CD4-positive, alpha-beta memory T cell (primary cell): ENCODE results near the gene POLL. TPM values are rescaled to one million over a fixed set of nuclear protein-coding genes. Genes with fewer than 3 reads are reported as not detected.
A peak's percentile ranks its signal among the peaks of the same experiment; 100 is the strongest.

Source experiments
- CTCF ChIA-PET: fragments of 350-600 bp; sonication (Branson Sonifier 250); formaldehyde crosslinking; loops from one replicate; lab custom pipeline; 2021; ENCODE audit warnings: inconsistent platforms; ENCODE audit not compliant: partially characterized antibody; lab: Charles Lee
- POLR2A ChIA-PET: fragments of 350-600 bp; sonication (Branson Sonifier 250); formaldehyde crosslinking; loops from one replicate; lab custom pipeline; 2021; ENCODE audit not compliant: partially characterized antibody; lab: Charles Lee
- DNase-seq, 5 donors: peaks; one replicate each; pipeline versions ENCODE4 v3.0.0 to v3.0.0-alpha.2; 2020 to 2022; ENCODE audit warnings: mixed read lengths in 1 of 5
- H3K27ac ChIP-seq: one replicate; pipeline ENCODE4 v1.7.0; 2013; ENCODE audit warnings: low read depth, low read length
- H3K27me3 ChIP-seq: 2 replicates; pipeline ENCODE4 v1.7.0; 2013; ENCODE audit warnings: mild to moderate bottlenecking, low read length, moderate library complexity; ENCODE audit not compliant: insufficient read depth
- H3K36me3 ChIP-seq: 2 replicates; pipeline ENCODE4 v1.7.0; 2013; ENCODE audit warnings: mild to moderate bottlenecking, low read length, moderate library complexity; ENCODE audit not compliant: insufficient read depth
- H3K4me1 ChIP-seq: 2 replicates; pipeline ENCODE4 v1.7.0; 2013; ENCODE audit warnings: mild to moderate bottlenecking, low read length, moderate library complexity; ENCODE audit not compliant: insufficient read depth
- H3K4me3 ChIP-seq, 2 donors: one replicate each; pipeline ENCODE4 v1.7.0; 2013; ENCODE audit warnings: low read length in 2 of 2, mild to moderate bottlenecking in 1 of 2
- H3K9me3 ChIP-seq, 2 donors: one replicate each; pipeline ENCODE4 v1.7.0; 2013; ENCODE audit warnings: low read length in 2 of 2, control low read depth in 1 of 2; ENCODE audit not compliant: control insufficient read depth in 1 of 2
- H3K27ac Mint-ChIP-seq, 7 donors: one replicate each; pipeline ENCODE4 v1.8.0; 2020 to 2021; ENCODE audit warnings: mixed read lengths in 7 of 7, mild to moderate bottlenecking in 6 of 7, inconsistent platforms in 3 of 7, moderate library complexity in 3 of 7
- H3K27me3 Mint-ChIP-seq, 2 donors: one replicate each; pipeline ENCODE4 v1.8.0; 2020 to 2021; ENCODE audit warnings: mixed read lengths in 2 of 2
- H3K36me3 Mint-ChIP-seq, 2 donors: one replicate each; pipeline ENCODE4 v1.8.0; 2020 to 2021; ENCODE audit warnings: mixed read lengths in 2 of 2, inconsistent platforms in 1 of 2, mild to moderate bottlenecking in 1 of 2
- H3K4me1 Mint-ChIP-seq, 4 donors: one replicate each; pipeline ENCODE4 v1.8.0; 2020 to 2021; ENCODE audit warnings: mixed read lengths in 4 of 4, mild to moderate bottlenecking in 1 of 4
- H3K4me3 Mint-ChIP-seq, 8 donors: one replicate each; pipeline ENCODE4 v1.8.0; 2020 to 2021; ENCODE audit warnings: mixed read lengths in 8 of 8, mild to moderate bottlenecking in 7 of 8, moderate library complexity in 6 of 8, inconsistent platforms in 3 of 8
- H3K9me3 Mint-ChIP-seq, 8 donors: one replicate each; pipeline ENCODE4 v1.8.0; 2020 to 2021; ENCODE audit warnings: mixed read lengths in 8 of 8, mild to moderate bottlenecking in 5 of 8, inconsistent platforms in 3 of 8, moderate library complexity in 1 of 8
- intact Hi-C: fragments of 100-400 bp; cut with micrococcal nuclease; formaldehyde crosslinking; loops from one replicate; pipeline ENCODE4 v1.15.1; 2023
- polyA plus RNA-seq, 2 donors: library from polyadenylated mRNA; unstranded; fragments of 300-500 nt; fragmentation: Illumina TruSeq; gene quantifications; one replicate each; pipeline ENCODE4 v1.2.3, GENCODE V29; 2021
- total RNA-seq, 2 experiments: library from RNA; stranded (reverse); gene quantifications; one replicate each; pipeline ENCODE4 v1.2.3, GENCODE V29; 2021

The POLL gene
- total and polyA plus RNA-seq, 4 experiments from 2014 or later = 9.2 to 59.3 (median 35.0) TPM

DNA sequence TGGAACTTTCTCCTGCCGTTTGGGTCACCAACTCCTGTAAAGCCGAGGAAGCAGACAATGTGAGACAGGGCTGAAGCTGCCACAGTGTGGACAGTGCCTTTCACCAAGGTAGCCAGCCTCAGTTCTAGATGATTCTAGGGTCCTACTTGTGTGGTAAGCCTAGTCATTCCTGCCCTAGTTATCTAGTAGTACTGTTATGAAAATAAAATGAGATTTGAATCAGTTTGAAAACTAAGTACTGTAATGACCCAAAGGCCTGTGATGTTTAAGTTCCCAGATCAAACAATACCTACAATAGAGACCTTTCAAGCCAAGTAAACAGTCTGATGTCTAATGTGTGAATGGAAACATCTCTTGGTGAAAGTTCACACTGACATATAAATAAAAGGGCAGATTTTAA, 37.1 kb downstream of the POLL start:
- intact Hi-C loops = no loop called here
- Mint-ChIP-seq H3K27me3 (no peaks in the 10 kb centered on the region), H3K4me3 (no peak overlapping the region), H3K4me1 (no peaks in the 10 kb centered on the region), H3K36me3 (peaks cover 44 to 46% of the 10 kb centered on the region in 2 donors), H3K9me3 (no peaks in the 10 kb centered on the region), H3K27ac (no peak overlapping the region)
- H3K9me3 ChIP-seq = no peaks in the 10 kb centered on the region
- H3K27ac ChIP-seq = no peak overlapping the region
- no peaks in the 10 kb centered on the region for H3K4me1 ChIP-seq
- POLR2A ChIA-PET = no interaction called here
- H3K27me3 ChIP-seq = no peaks in the 10 kb centered on the region
- H3K4me3 ChIP-seq = no peak overlapping the region
- no peak for DNase-seq
- CTCF ChIA-PET = interaction anchor here (1.4 kb wide), 1 partner anchor 13 kb away, joined by 3 read pairs; no protein-coding TSS in a partner anchor
- peaks cover 12% of the 10 kb centered on the region for H3K36me3 ChIP-seq

DNA sequence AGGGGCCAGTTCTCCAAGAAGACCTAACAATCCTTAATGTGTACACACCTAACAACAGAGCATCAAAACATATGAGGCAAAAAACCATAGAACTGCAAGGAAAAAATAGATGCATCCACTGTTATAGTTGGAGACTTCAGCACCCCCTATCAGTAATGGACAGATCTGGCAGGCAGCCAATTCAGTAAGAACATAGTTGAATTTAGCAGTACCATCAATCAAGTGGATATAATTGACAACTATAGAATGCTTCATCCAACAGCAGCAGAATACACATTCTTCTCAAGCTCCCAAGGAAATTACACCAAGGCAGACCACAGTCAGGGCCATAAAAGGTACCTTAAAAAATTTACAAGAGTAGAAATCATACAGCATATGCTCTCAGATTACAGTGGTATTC, 42.2 kb downstream of the POLL start:
- H3K9me3 Mint-ChIP-seq = no peaks in the 10 kb centered on the region
- H3K4me1 Mint-ChIP-seq = no peaks in the 10 kb centered on the region
- H3K27ac Mint-ChIP-seq = no peak overlapping the region
- DNase-seq = no peak
- POLR2A ChIA-PET = no interaction called here
- no peak overlapping the region for H3K4me3 Mint-ChIP-seq
- Histone ChIP-seq H3K4me3 (no peak overlapping the region), H3K27ac (no peak overlapping the region), H3K36me3 (peaks cover 5% of the 10 kb centered on the region), H3K9me3 (no peaks in the 10 kb centered on the region), H3K4me1 (no peaks in the 10 kb centered on the region), H3K27me3 (no peaks in the 10 kb centered on the region)
- H3K27me3 Mint-ChIP-seq = no peaks in the 10 kb centered on the region
- CTCF ChIA-PET = interaction anchor here (1.4 to 2.2 kb wide), 3 partner anchors 8 to 24 kb away, joined by 3 to 5 read pairs (median 5); no protein-coding TSS in a partner anchor
- H3K36me3 Mint-ChIP-seq = peaks cover 17 to 35% of the 10 kb centered on the region in 2 donors
- intact Hi-C loops = no loop called here

DNA sequence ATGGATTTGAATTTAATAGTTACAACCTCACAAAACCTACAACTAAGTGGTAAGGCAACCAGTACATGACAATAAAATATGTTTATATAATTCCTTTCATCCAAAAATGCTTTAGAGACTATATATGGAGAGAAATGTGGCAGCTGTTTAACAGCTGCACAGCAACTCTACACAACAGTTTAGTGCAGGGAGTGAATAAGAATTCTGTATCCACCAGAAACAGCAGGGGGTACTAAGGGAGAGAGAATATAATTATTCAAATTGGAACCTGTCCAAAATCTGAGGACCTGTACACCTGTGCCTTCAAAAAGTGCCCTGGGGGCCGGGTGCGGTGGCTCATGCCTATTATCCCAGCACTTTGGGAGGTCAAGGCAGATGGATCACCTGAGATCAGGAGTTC, 49.6 kb downstream of the POLL start:
- no peaks in the 10 kb centered on the region for H3K9me3 Mint-ChIP-seq
- ChIA-PET POLR2A (no interaction called here), CTCF (interaction anchor here (1.4 to 1.9 kb wide), 2 partner anchors 12 to 33 kb away, joined by 5 to 7 read pairs; no protein-coding TSS in a partner anchor)
- no peak overlapping the region for H3K4me3 Mint-ChIP-seq
- Histone ChIP-seq H3K4me3 (no peak overlapping the region), H3K9me3 (no peaks in the 10 kb centered on the region), H3K4me1 (no peaks in the 10 kb centered on the region), H3K36me3 (peaks cover 5% of the 10 kb centered on the region), H3K27ac (no peak overlapping the region), H3K27me3 (no peaks in the 10 kb centered on the region)
- DNase-seq = no peak
- H3K27ac Mint-ChIP-seq = no peak overlapping the region
- H3K27me3 Mint-ChIP-seq = no peaks in the 10 kb centered on the region
- intact Hi-C loops = no loop called here
- peaks cover 37 to 45% of the 10 kb centered on the region in 2 donors for H3K36me3 Mint-ChIP-seq
- H3K4me1 Mint-ChIP-seq = no peaks in the 10 kb centered on the region

DNA sequence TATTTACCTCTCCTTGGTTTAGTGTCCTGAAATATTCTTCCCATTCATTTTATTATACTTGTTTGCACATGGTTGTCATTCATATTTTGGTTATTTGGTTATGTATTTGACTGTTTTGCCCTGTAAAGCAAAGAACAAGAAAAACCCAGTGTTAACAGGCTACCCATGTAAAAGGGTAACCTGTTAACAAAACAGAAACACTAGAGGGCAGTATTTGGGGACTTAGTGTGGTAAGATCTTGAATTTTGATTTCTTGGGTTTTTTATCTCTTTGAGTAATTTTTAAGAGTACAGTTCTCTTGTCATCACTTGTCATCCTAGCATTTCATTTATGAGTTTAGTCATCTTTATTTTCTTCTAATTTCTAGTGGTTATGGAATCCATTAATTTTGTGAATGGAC, 51.3 kb downstream of the POLL start:
- CTCF ChIA-PET = interaction anchor here (0.9 to 2.6 kb wide), 5 partner anchors 9 to 70 kb away, joined by 3 to 13 read pairs (median 5); no protein-coding TSS in a partner anchor
- H3K27me3 ChIP-seq = no peaks in the 10 kb centered on the region
- H3K4me3 ChIP-seq = no peak overlapping the region
- Mint-ChIP-seq H3K36me3 (peaks cover 53% of the 10 kb centered on the region in 2 donors), H3K4me3 (no peak overlapping the region), H3K9me3 (no peaks in the 10 kb centered on the region), H3K4me1 (no peaks in the 10 kb centered on the region), H3K27me3 (no peaks in the 10 kb centered on the region), H3K27ac (no peak overlapping the region)
- no peaks in the 10 kb centered on the region for H3K4me1 ChIP-seq
- POLR2A ChIA-PET = no interaction called here
- H3K36me3 ChIP-seq = peaks cover 5% of the 10 kb centered on the region
- peak in 4 of 5 donors; percentile 19 to 24 (median 20) for DNase-seq
- no peaks in the 10 kb centered on the region for H3K9me3 ChIP-seq
- intact Hi-C loops = loop anchor here (1.0 kb wide), 1 partner anchor 34 kb away; no protein-coding TSS in a partner anchor
- H3K27ac ChIP-seq = no peak overlapping the region

DNA sequence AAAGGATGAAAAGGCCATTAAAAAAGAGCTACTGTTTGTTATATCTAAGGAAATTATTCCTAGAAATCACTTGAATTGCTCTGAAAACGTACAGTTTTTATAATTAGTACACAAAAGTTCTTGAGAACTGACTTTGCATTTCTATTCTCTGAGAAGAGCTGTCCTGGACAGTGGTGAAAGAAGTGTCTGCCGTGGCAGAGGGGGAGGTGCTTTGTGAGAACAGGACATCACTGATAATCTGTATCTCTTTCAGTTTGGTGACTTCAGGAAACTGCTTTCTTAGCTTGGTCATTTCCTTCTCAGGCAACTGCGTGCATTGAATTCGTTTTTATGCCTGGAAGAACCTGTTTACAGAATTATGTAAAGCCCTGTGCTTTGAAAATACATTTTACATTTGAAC, 52.1 kb downstream of the POLL start:
- H3K4me3 ChIP-seq = no peak overlapping the region
- ChIA-PET CTCF (interaction anchor here (0.9 to 2.6 kb wide), 5 partner anchors 11 to 69 kb away, joined by 3 to 13 read pairs (median 4); no protein-coding TSS in a partner anchor), POLR2A (no interaction called here)
- intact Hi-C loops = loop anchor here (1.0 kb wide), 1 partner anchor 34 kb away; no protein-coding TSS in a partner anchor
- no peak for DNase-seq
- H3K27me3 ChIP-seq = no peaks in the 10 kb centered on the region
- Mint-ChIP-seq H3K9me3 (no peaks in the 10 kb centered on the region), H3K36me3 (peaks cover 53 to 57% of the 10 kb centered on the region in 2 donors), H3K4me3 (no peak overlapping the region), H3K4me1 (no peaks in the 10 kb centered on the region), H3K27ac (no peak overlapping the region), H3K27me3 (no peaks in the 10 kb centered on the region)
- no peaks in the 10 kb centered on the region for H3K9me3 ChIP-seq
- H3K27ac ChIP-seq = no peak overlapping the region
- peaks cover 5% of the 10 kb centered on the region for H3K36me3 ChIP-seq
- no peaks in the 10 kb centered on the region for H3K4me1 ChIP-seq

DNA sequence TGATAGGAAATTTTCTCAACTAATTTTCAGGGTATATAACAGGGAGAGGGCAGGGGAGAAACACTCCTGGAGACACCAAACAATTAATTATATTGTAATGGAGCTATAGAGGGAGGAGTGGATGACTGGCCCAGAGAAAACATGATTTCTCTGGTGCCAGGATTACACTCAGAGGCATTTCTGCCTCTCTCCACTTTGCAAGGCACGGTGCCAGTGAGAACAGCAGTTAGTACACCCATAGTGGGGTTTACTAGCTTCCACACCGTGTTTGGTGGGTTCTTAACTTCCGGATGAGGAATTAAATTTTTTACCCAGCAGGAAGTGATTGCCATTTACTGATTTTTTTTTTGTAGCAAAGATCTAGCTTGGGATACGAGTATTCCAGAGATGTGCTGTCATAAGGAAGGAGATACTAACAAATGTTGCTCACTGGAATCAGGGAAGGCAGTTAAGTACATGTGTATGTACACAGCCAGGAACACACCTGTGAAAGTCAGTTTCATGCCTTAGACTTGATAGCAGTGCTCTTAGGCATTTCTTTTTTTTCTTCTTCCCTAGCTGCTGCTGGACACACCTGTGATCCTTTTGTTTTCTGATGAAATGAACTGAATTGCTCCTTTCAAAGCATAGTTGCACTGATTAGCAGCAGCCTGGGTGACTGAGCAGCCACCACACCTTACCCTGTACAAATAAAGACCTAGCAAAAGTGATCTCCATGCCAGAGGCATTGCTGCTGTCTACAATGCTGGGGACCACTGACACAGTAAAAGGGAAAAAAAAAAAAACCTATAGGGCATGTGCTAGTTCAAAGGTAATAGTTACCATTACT, 58.1 kb downstream of the POLL start:
- H3K4me3 Mint-ChIP-seq = no peak overlapping the region
- intact Hi-C loops = no loop called here
- POLR2A ChIA-PET = no interaction called here
- CTCF ChIA-PET = no interaction called here
- no peaks in the 10 kb centered on the region for H3K9me3 ChIP-seq
- no peaks in the 10 kb centered on the region for H3K36me3 ChIP-seq
- no peaks in the 10 kb centered on the region for H3K4me1 ChIP-seq
- peaks cover 30 to 42% of the 10 kb centered on the region in 2 donors for H3K36me3 Mint-ChIP-seq
- no peak overlapping the region for H3K4me3 ChIP-seq
- no peaks in the 10 kb centered on the region for H3K27me3 Mint-ChIP-seq
- no peaks in the 10 kb centered on the region for H3K4me1 Mint-ChIP-seq
- no peak overlapping the region for H3K27ac Mint-ChIP-seq
- DNase-seq = no peak
- H3K27ac ChIP-seq = no peak overlapping the region
- H3K27me3 ChIP-seq = no peaks in the 10 kb centered on the region
- no peaks in the 10 kb centered on the region for H3K9me3 Mint-ChIP-seq

DNA sequence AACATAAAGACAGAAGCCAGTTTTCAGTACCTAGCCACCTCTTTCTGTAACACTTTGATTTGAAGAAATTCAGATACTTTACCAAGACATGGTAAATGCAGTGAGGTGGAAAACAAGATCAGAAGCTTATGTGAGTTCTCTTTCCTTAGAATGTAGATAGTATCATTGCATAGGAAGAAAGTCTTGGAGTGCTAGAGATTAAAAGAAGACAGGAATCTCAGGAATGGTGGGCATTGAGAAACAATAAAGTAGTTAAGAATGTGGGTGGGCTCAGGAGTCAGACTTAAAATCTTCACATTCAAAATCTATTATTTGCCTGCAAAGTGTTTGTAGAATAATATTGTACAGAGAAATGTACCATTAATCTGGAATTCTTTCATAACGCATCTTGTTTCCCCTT, 58.9 kb downstream of the POLL start:
- Mint-ChIP-seq H3K36me3 (peaks cover 25 to 35% of the 10 kb centered on the region in 2 donors), H3K27ac (no peak overlapping the region), H3K4me3 (no peak overlapping the region), H3K9me3 (no peaks in the 10 kb centered on the region), H3K27me3 (no peaks in the 10 kb centered on the region), H3K4me1 (no peaks in the 10 kb centered on the region)
- H3K27me3 ChIP-seq = no peaks in the 10 kb centered on the region
- intact Hi-C loops = no loop called here
- ChIA-PET POLR2A (no interaction called here), CTCF (no interaction called here)
- H3K4me1 ChIP-seq = no peaks in the 10 kb centered on the region
- no peak overlapping the region for H3K4me3 ChIP-seq
- H3K27ac ChIP-seq = no peak overlapping the region
- no peak for DNase-seq
- H3K9me3 ChIP-seq = no peaks in the 10 kb centered on the region
- H3K36me3 ChIP-seq = no peaks in the 10 kb centered on the region
